ENCODE measurements around the gene CREG1. TPM values are rescaled to one million over a fixed set of nuclear protein-coding genes. Genes with fewer than 3 reads are reported as not detected.

The CREG1 gene
- 33.4 and 164 TPM in 2 replicates for total RNA-seq

GRCh38 chr1:167553136-167554027 lies at the start of gene CREG1:
CREG1 (minus strand) TSS chr1:167553762.

DNA sequence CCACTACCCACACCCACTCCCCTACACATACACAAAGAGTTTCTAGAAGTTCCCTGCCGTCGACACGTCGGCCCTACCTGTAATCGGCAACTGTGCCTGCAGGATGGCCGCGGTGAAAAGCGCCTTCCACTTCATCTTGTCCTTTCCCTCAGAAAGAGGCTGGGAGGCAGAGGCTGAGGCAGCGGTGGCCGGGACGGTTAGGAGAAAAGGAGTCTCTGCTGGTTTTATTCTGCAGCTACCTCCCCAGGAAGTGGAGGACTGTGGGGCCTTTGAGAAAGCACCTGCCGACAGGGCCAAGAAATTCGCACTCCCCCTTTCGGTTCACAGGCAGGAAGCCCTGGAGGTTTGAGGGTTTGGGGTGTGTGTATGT lies 35.2 kb downstream of the CREG1 start, which contains the start of gene CD247:
Gene CD247 (minus strand): TSS at position 199 of the 370 bp plus-strand sequence. CDS start 64 bp downstream, at position 135.

Other genes starting within 250 kb of the CREG1 start
- gene CD247, start 35.2 kb downstream of the CREG1 start, total RNA-seq = under 0.01 and 0.28 TPM in 2 replicates
- gene RCSD1, start 76.5 kb upstream of the CREG1 start, total RNA-seq = 0.38 and 1.7 TPM in 2 replicates
- 113 and 146 TPM in 2 replicates for gene MPZL1, start 168.2 kb upstream of the CREG1 start, total RNA-seq

All from regular cardiac myocyte (primary cell).